Glutamatergic neuron (in vitro differentiated cells): Measurements from ENCODE around the gene FCSK. TPM values are rescaled to one million over a fixed set of nuclear protein-coding genes. Genes with fewer than 3 reads are reported as not detected.

Source experiments
- DNase-seq: peaks from one replicate; pipeline ENCODE4 v3.0.0; 2022
- H3K27ac Mint-ChIP-seq: one replicate; pipeline ENCODE4 v1.8.0; 2020; ENCODE audit warnings: mild to moderate bottlenecking, mixed read lengths, inconsistent platforms; ENCODE audit not compliant: unreplicated experiment
- H3K27me3 Mint-ChIP-seq: one replicate; pipeline ENCODE4 v1.8.0; 2020; ENCODE audit warnings: mild to moderate bottlenecking, moderate library complexity, mixed read lengths, inconsistent platforms; ENCODE audit not compliant: unreplicated experiment
- H3K36me3 Mint-ChIP-seq: one replicate; pipeline ENCODE4 v1.8.0; 2020; ENCODE audit warnings: mild to moderate bottlenecking, mixed read lengths, inconsistent platforms; ENCODE audit not compliant: unreplicated experiment
- H3K4me1 Mint-ChIP-seq: one replicate; pipeline ENCODE4 v1.8.0; 2020; ENCODE audit warnings: mild to moderate bottlenecking, low read depth, mixed read lengths, inconsistent platforms; ENCODE audit not compliant: unreplicated experiment
- H3K4me3 Mint-ChIP-seq: one replicate; pipeline ENCODE4 v1.8.0; 2020; ENCODE audit warnings: mild to moderate bottlenecking, mixed read lengths, inconsistent platforms; ENCODE audit not compliant: unreplicated experiment
- H3K9me3 Mint-ChIP-seq: one replicate; pipeline ENCODE4 v1.8.0; 2020; ENCODE audit warnings: mild to moderate bottlenecking, moderate library complexity, mixed read lengths, inconsistent platforms; ENCODE audit not compliant: unreplicated experiment
- CTCF ChIP-seq: fragments of 200-600 bp; sonication (generic); IDR thresholded peaks from one replicate; pipeline ENCODE4 v1.5.0; 2021; ENCODE audit not compliant: partially characterized antibody, unreplicated experiment
- total RNA-seq: library from RNA; stranded (reverse); fragmentation: NEBNext Ultra II Directional; extraction: Animal tissue kit (Norgen Biotek cat#: 25700); gene quantifications from one replicate; pipeline ENCODE4 v1.2.1, GENCODE V29; 2021; ENCODE audit not compliant: unreplicated experiment

FCSK gene
- total RNA-seq, 1 donor from 2014 or later: 15.4 TPM

GRCh38 chr16:70529051-70529777 lies 74.8 kb downstream of the FCSK start:
- peaks cover 10% of the 10 kb centered on the region for H3K4me1 Mint-ChIP-seq
- no peaks in the 10 kb centered on the region for H3K36me3 Mint-ChIP-seq
- no peak overlapping the region for H3K4me3 Mint-ChIP-seq
- peaks cover under 1% of the 10 kb centered on the region for H3K27me3 Mint-ChIP-seq
- no peaks in the 10 kb centered on the region for H3K9me3 Mint-ChIP-seq
- no peak overlapping the region for H3K27ac Mint-ChIP-seq
- DNase-seq: no peak
- TF ChIP-seq CTCF: peak; percentile 63

Other genes starting within 250 kb of the FCSK start
- gene EXOSC6, start 202.7 kb upstream of the FCSK start, total RNA-seq: 62.8 TPM
- 179 TPM for gene AARS1, start 165.1 kb upstream of the FCSK start, total RNA-seq
- gene DDX19B, start 155.4 kb upstream of the FCSK start, total RNA-seq: 50.4 TPM
- 33.0 TPM for gene DDX19A, start 107.7 kb upstream of the FCSK start, total RNA-seq
- 134 TPM for gene ST3GAL2, start 15.5 kb upstream of the FCSK start, total RNA-seq
- 70.8 TPM for gene COG4, start 69.0 kb downstream of the FCSK start, total RNA-seq
- 278 TPM for gene SF3B3, start 69.2 kb downstream of the FCSK start, total RNA-seq
- gene IL34, start 192.0 kb downstream of the FCSK start, total RNA-seq: 0.42 TPM
- gene MTSS2, start 231.5 kb downstream of the FCSK start, total RNA-seq: 36.2 TPM